GM19025 (cell line): ENCODE results near the gene LUC7L2.
"Not testable (repeated sequence)": the region's sequence is repeated elsewhere in the genome, so short reads cannot be mapped to it uniquely, and the experiment has no call there.

Experiments used
- ATAC-seq: cut with Tn5 transposase; IDR thresholded peaks from one replicate; pipeline ENCODE4 v1.9.1; 2021; ENCODE audit warnings: mild to moderate bottlenecking, low read depth, moderate library complexity; ENCODE audit not compliant: unreplicated experiment

Gene LUC7L2, protein sequence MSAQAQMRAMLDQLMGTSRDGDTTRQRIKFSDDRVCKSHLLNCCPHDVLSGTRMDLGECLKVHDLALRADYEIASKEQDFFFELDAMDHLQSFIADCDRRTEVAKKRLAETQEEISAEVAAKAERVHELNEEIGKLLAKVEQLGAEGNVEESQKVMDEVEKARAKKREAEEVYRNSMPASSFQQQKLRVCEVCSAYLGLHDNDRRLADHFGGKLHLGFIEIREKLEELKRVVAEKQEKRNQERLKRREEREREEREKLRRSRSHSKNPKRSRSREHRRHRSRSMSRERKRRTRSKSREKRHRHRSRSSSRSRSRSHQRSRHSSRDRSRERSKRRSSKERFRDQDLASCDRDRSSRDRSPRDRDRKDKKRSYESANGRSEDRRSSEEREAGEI

DNA sequence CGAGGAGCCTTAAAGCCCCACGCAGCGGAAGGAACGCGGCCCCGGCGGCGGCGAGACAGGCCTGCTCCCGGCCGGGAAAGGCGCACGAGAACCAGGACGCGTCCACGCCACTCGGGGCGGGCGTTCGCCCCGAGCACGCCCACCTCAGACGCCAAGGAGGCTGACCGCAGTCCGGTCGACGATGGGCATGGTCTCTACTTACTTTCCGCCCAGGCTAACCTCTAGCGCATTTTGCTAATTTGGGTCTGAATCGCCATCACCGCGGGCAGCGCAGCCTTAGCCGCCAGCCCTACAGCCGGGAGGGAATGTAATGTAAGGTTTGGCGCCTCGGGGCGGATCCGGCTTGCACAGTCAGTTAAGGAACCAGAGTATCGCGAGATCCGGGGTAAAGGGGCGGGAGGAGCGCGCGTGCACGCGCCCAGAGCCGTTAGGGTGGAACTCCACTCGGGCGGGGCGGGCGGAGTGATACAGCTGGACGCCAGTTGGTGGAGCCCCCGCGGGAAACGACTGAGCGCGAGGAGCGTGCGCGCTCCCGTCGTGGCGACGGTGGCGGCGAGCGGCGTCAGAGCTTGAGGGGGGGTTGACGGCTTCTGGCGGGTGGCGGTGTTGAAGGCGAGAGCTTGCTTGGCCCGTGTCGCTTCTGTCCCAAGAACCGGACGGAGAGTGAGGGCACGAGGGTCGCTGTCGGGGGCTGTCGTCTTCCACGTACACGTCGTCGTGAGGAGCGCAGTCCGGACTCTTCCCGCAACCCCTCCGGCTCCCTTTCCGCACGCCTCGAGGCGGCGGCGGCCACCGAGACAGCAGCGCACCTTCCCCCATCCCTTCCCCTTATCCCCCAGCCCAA, at the start of gene LUC7L2:
TSS of gene LUC7L2 (plus strand) at position 529 of the 844 bp plus-strand sequence. CDS start 368 bp downstream, outside the sequence.
- peak; percentile 71 for ATAC-seq

DNA sequence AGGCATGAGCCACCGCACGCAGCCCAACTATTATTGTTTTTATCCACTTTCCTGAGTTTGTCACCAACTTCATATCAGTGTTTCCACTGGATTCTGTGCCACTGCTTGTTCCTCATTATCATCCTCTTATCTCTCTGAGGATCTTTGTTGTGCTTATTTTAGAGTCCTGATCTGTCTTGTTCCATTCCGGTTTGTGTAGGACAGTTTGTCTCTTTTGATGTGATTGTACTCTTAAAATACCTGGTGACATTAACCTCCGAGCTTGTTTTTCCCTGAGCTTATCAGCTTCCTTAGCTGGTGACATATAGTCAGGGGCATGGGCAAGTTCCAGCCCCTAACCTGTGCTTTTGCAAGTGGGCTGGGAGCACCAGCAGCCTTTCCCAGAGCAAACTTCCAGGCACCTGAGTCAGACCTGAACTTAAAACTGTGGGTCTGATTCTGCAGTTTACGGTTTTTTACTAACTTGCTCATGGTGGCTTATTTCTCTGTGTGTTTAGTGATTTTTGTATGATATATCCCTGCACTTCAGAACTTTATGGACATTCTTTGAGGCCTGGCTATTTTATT, 41.7 kb upstream of the LUC7L2 start:
- no peak for ATAC-seq

- no peak for ATAC-seq
These were observed 38.5 kb upstream of the LUC7L2 start for GRCh38 chr7:139321071-139321745.

- ATAC-seq, result not testable (repeated sequence)
These were observed 35.0 kb upstream of the LUC7L2 start for GRCh38 chr7:139324709-139325108.

DNA sequence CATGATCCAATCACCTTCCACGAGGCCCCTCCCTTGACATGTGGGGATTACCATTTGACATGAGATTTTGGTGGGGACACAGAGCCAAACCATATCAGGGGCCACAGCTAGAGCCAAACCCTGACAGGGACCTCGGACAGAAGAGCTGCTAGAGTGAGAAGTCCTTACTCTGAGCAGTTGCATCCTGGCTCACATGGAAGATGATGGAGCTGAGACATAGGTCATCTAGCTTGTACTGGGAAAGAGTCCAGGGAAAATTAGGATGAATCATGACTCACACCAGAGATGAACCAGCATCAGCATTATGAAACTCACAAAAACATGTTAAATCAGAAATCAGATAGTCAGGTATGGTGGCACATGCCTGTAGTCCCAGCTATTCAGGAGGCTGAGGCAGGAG, 31.3 kb upstream of the LUC7L2 start:
- no peak for ATAC-seq

- ATAC-seq, result no peak
These were observed 30.6 kb upstream of the LUC7L2 start for GRCh38 chr7:139329119-139329518.

DNA sequence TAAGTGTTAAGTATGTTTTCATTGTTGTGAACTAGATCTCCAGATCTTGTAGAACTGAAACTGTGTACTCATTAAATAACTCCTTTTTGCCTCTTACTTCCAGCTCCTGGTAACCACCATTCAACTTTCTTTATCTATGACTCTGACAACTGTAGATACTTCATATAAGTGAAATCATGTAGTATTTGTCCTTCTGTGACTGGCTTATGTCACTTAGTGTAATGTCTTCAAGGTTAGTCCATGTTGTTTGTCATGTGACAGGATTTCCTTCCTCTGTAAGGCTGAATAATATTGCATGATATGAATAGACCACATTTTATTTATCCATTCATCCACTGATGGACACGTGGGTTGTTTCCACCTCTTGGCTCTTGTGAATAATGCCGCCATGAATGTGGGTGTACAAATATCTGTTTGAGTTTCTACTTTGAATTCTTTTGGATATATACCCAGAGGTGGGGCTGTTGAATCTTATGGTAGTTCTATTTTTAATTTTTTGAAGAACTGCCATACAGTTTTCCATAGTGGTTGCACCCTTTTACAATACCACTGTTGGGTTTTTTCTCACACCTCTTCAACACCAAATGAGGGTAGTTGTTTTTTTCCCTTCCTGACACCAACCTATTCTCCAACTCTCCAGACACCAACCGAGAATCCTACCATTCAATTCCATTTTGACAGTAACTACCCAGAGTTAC, 29.2 kb upstream of the LUC7L2 start:
- ATAC-seq, result no peak

GRCh38 chr7:139332697-139333359, 26.9 kb upstream of the LUC7L2 start:
- ATAC-seq, result no peak

DNA sequence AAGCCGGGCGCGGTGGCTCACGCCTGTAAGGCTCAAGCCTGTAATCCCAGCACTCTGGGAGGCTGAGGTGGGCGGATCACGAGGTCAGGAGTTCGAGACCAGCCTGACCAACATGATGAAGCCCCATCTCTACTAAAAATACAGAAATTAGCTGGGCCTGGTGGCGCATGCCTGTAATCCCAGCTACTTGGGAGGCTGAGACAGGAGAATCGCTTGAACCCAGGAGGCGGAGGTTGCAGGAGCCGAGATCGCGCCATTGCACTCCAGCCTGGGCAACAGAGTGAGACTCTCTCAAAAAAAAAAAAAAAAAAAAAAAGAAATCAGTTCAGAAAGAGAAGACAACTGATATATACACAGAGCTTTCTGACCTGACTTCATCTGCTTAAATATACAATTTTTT, 26.3 kb upstream of the LUC7L2 start:
- not testable (repeated sequence) for ATAC-seq

DNA sequence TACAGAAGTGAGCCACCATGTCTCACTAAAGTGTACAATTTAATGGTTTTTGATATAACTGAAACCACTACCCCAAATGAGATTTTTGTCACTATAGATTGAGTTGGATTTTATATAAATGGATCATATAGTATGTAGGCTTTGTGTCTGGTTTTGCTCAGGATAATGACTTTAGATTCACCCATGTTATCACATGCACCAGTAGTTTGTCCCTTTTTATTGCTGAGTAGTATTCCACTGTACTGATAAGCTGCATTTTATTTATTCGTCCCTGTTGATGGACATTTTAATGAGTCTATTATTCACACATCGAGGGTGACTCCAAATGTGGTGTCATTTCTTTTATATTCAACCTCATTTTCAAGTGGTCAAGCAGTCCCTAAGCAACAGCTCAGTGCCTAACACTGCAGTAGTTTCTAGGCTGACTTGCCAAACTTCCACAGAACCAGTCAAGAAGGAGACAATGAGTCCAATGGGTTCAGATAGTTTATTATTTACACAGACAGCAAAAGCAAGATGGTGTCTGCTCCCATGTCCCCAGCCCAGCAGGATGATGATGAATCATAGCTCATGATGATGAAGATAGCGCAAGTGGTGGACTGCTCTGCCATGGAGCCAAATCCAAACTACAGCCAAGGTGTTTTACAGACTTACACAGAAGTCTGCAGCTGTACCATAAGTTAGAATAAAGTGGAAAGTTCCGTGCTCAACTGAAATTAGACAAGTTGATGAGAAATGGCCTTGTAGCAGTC, 25.1 kb upstream of the LUC7L2 start:
- ATAC-seq, result no peak

GRCh38 chr7:139339025-139339424, 20.7 kb upstream of the LUC7L2 start:
- no peak for ATAC-seq

- no peak for ATAC-seq
These were observed 20.0 kb upstream of the LUC7L2 start for GRCh38 chr7:139339698-139340036.

DNA sequence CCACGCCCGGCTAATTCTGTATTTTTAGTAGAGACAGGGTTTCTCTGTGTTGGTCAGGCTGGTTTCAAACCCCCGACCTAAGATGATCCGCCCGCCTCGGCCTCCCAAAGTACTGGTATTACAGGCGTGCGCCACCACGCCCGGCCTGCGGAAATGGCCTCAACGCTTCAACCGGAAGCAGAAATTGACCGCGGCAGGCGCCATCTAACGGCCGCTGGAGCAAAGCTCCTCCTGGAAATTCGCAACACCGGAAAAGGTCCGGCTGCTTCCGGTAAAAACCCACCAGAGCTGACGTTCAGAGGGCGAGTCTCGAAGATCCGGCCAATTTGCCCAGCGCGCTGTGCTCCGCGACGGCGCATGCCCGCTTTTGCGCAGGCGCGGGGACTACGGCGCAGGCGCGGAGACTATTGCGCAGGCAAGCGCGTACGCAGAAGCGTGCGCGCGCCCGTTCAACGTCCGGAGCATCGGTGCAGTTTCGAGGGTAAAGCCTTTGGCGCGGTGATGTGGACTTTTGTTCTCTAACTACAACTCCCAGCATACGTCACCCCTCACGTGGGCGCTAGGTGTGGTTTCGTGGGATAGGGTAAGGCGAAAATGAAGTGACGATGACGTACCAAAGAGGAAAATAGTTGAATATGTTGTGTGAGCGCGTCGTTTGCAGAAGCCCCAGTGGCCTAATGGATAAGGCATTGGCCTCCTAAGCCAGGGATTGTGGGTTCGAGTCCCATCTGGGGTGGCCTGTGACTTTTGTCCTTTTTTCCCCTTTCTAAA, 19.5 kb upstream of the LUC7L2 start:
- ATAC-seq, result peak; percentile 75

- no peak for ATAC-seq
These were observed 19.0 kb upstream of the LUC7L2 start for GRCh38 chr7:139340808-139341057.

DNA sequence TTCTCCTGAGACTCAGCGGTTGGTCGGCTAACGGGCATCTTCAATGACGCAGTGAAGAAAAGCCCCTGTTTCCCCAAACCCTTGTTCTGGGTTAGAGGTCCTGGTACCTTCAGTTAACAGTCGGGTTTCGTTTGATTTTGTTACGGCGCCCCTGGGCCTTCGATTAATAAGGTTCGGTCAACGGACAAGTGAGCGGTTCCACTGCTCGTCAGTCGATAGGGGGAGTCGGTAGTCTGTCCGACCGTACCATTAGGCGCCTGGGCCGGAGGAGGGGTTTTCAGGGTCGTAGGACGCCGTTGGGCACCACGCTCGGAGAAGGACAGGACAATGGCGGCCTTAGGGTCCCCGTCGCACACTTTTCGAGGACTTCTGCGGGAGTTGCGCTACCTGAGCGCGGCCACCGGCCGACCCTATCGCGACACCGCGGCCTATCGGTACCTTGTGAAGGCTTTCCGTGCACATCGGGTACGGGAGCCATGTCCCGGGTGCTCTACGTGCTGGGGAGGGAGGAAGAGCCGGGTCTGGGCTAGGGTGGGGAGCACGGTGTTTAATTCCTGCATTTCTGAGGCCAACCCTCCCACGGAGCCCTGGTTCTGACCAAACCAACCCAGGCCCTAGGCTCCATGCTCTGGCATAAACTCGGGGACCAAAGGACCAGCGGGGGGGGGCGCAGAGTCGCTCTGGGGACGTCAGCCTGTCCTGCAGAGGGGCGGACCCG, 18.5 kb upstream of the LUC7L2 start, which contains the start of gene FMC1:
TSS of gene FMC1 (plus strand) at position 280 of the 718 bp plus-strand sequence. CDS start at position 328, 48 bp downstream.
- peak; percentile 38 for ATAC-seq

GRCh38 chr7:139341776-139342226, 17.9 kb upstream of the LUC7L2 start:
- ATAC-seq, result no peak

GRCh38 chr7:139345042-139345441, 14.7 kb upstream of the LUC7L2 start:
- no peak for ATAC-seq

GRCh38 chr7:139351027-139351426, 8.7 kb upstream of the LUC7L2 start:
- no peak for ATAC-seq
